IgD-negative memory B cell (primary cell): ENCODE data around the gene BNIP5. TPM values are rescaled to one million over a fixed set of nuclear protein-coding genes. Genes with fewer than 3 reads are reported as not detected.

Experiments used
- H3K27ac Mint-ChIP-seq, 3 donors: one replicate each; pipeline ENCODE4 v1.8.0; 2020 to 2022; ENCODE audit warnings: mild to moderate bottlenecking in 3 of 3, mixed read lengths in 3 of 3, moderate library complexity in 1 of 3
- H3K27me3 Mint-ChIP-seq: one replicate; pipeline ENCODE4 v1.8.0; 2021; ENCODE audit warnings: mixed read lengths
- H3K36me3 Mint-ChIP-seq: one replicate; pipeline ENCODE4 v1.8.0; 2020; ENCODE audit warnings: mild to moderate bottlenecking, mixed read lengths
- H3K4me1 Mint-ChIP-seq, 3 donors: one replicate each; pipeline ENCODE4 v1.8.0; 2020 to 2022; ENCODE audit warnings: mixed read lengths in 3 of 3, mild to moderate bottlenecking in 1 of 3
- H3K4me3 Mint-ChIP-seq, 4 donors: one replicate each; pipeline ENCODE4 v1.8.0; 2020 to 2022; ENCODE audit warnings: mild to moderate bottlenecking in 4 of 4, mixed read lengths in 4 of 4, moderate library complexity in 3 of 4
- H3K9me3 Mint-ChIP-seq, 3 donors: one replicate each; pipeline ENCODE4 v1.8.0; 2020 to 2021; ENCODE audit warnings: mixed read lengths in 3 of 3, mild to moderate bottlenecking in 1 of 3
- polyA plus RNA-seq: library from polyadenylated mRNA; unstranded; fragments of 300-500 nt; fragmentation: Illumina TruSeq; gene quantifications from one replicate; pipeline ENCODE4 v1.2.3, GENCODE V29; 2021

The BNIP5 gene
- polyA plus RNA-seq, 1 donor from 2014 or later, result not detected

DNA sequence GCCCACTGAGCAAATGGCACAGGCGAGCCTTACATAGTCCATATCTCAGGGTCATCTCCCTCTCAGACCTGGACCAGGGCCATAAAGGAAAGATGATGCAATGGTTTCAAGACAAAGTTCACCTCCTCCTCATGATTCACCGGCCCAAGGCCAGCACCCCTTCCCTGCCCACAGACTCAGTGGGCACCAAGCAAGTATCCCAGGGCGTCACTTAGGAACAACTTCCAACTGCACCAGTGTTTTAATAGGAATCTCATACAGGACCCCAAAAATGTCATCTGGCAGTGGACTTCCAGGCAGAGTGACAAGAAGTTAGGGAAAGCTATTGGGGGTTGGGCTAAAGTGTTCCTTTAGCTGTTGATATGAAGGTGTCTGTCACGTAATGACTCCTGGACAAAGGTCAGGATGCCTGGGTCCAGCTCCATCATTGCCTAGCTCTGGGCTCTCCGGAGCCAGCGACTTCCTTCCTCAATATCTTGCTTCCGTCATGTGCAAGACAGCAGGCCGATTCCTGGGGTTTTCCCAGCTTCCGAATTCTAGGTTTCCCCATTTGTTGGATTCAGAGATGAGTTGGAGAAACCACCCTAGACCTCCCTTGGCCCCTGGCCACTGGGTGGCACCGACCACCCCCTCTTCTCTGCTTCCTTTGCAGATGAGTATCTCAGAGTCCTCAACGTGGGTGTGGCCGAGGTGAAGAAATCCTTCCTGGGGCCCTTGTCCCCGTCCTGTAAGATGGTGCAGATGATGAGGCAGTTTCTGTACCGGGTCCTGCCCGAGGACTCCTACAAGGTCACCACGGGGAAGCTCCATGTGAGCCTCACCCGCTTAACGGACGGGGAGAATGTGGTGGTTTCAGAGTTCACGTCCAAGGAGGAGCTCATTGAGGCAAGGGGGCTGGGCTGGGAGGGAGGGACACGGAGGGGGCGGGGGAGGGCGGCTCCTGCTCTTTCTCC, 45.7 kb downstream of the BNIP5 start:
- Mint-ChIP-seq H3K9me3 (peaks cover 0 to 2% (median 0%) of the 10 kb centered on the region in 3 donors), H3K4me3 (no peak overlapping the region), H3K36me3 (no peaks in the 10 kb centered on the region), H3K4me1 (no peaks in the 10 kb centered on the region), H3K27me3 (peaks cover 29% of the 10 kb centered on the region), H3K27ac (no peak overlapping the region)

DNA sequence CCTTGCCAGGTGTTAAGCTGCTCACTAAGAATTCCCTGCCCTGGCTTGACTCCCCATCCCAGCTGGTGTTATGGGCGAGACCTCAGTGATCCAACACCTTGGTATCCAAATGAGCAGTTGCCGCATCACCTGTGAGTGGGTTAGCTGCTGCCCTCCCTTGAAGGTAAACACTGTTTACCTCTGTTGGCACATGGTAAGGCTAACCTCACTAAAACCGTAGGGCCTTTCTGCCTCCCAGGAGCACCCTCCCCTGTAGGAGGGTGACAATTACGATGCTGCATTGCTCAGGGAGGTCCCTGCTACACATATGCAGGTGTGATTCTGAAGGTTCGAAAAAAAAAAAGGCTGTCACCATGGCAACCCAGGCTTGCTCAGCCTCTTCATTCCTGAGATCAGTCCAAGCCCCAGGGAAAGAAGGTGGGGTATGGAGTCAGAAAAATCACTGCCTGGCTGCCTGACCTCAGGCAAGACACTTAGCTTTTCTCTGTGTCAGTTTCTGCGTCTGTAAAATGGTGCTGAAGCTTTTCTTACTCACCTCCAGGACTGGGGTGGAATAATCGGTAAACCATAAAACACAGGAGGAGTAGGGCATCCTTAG, 47.3 kb downstream of the BNIP5 start:
- peaks cover 0 to 2% (median 0%) of the 10 kb centered on the region in 3 donors for H3K4me1 Mint-ChIP-seq
- peaks cover 31% of the 10 kb centered on the region for H3K27me3 Mint-ChIP-seq
- no peaks in the 10 kb centered on the region for H3K36me3 Mint-ChIP-seq
- no peak overlapping the region for H3K4me3 Mint-ChIP-seq
- peaks cover 0 to 2% (median 0%) of the 10 kb centered on the region in 3 donors for H3K9me3 Mint-ChIP-seq
- no peak overlapping the region for H3K27ac Mint-ChIP-seq

DNA sequence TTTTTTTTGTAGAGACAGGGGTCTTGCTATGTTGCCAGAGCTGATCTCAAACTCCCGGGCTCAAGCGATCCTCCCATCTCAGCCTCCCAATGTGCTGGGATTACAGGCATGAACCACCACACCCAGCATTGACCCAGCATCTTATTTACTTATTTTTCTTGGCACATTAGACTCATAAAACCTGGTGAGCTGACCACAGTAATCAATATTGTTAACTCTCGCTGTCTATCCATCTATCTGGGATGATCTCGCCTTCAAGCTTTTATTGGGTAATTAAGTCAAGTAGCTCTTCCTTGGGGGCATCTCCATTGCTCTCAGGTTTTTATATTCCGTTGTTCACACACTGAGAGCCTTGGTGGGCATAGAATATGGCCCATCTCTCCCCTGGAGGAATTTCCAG, 49.8 kb downstream of the BNIP5 start:
- H3K27ac Mint-ChIP-seq, result no peak overlapping the region
- no peaks in the 10 kb centered on the region for H3K9me3 Mint-ChIP-seq
- peaks cover 30% of the 10 kb centered on the region for H3K27me3 Mint-ChIP-seq
- no peak overlapping the region for H3K4me3 Mint-ChIP-seq
- H3K36me3 Mint-ChIP-seq, result no peaks in the 10 kb centered on the region
- peaks cover 0 to 2% (median 0%) of the 10 kb centered on the region in 3 donors for H3K4me1 Mint-ChIP-seq

DNA sequence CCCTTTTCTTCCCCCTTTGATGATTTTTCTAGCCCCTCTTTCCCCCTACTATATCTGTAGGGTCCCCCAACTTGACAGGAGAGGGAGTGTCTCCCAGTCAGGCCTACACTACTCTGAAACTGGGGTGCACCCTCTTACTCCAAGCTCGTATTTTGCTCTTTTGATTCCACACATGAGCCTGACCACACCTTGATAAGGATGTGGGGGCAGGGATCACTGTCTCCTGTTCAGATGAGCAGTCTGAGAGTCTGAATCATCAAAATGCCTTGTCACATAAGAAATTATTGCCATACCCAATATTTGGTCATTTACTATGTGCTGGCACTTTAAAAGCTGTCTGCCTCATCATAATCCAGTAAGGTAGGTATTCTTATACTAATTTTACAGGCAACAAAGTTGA, 50.9 kb downstream of the BNIP5 start:
- peaks cover 27% of the 10 kb centered on the region for H3K27me3 Mint-ChIP-seq
- H3K27ac Mint-ChIP-seq, result no peak overlapping the region
- H3K4me3 Mint-ChIP-seq, result no peak overlapping the region
- H3K4me1 Mint-ChIP-seq, result peaks cover 0 to 5% (median 4%) of the 10 kb centered on the region in 3 donors
- no peaks in the 10 kb centered on the region for H3K36me3 Mint-ChIP-seq
- no peaks in the 10 kb centered on the region for H3K9me3 Mint-ChIP-seq

DNA sequence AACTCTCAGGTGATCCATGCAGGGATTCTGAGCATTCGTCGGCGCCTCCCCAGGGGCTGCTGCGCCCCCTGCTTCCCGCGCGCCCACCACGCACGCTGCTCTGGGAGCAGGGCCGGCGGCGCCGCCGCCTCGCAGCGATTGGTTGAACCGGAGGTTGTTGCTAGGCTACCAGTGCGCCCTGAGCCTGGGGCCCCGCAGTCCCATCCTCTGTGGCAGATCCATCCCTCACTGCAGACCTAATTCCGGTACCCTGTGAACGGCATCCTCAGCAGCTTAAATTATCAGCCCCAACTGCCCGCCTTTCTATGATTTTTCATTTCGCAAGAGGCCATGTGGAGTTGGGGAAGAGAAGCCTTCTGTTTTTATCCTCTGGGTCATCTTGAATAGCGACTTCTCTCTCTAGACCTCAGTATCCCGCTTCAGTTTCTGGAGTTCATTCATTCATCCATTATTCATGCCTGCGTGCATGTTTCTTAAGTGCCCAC, 51.5 kb downstream of the BNIP5 start:
- H3K9me3 Mint-ChIP-seq, result peaks cover 0 to 3% (median 0%) of the 10 kb centered on the region in 3 donors
- no peak overlapping the region for H3K27ac Mint-ChIP-seq
- H3K4me1 Mint-ChIP-seq, result peaks cover 0 to 11% (median 9%) of the 10 kb centered on the region in 3 donors
- no peak overlapping the region for H3K4me3 Mint-ChIP-seq
- peaks cover 26% of the 10 kb centered on the region for H3K27me3 Mint-ChIP-seq
- no peaks in the 10 kb centered on the region for H3K36me3 Mint-ChIP-seq

DNA sequence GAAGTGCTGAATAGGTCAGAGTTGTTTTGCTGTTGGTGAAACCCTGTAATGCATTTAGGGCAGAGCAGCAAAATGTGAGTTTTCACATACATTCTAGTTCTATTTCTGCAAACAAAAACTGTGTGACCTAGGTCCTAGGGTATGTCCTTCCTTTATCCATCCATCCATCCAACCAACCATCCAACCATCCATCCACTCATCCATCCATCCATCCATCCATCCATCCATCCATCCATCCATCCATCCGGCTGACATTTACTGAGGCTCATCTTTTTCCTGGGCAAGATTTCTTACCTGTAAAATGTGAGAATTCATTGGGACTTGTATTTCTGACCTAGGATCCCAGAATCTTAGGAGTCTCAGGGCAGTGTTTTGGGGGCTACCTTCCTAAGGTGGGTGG, 52.3 kb downstream of the BNIP5 start:
- Mint-ChIP-seq H3K36me3 (no peaks in the 10 kb centered on the region), H3K9me3 (peaks cover 0 to 3% (median 0%) of the 10 kb centered on the region in 3 donors), H3K4me1 (peaks cover 0 to 11% (median 10%) of the 10 kb centered on the region in 3 donors), H3K27me3 (peaks cover 26% of the 10 kb centered on the region), H3K27ac (no peak overlapping the region), H3K4me3 (no peak overlapping the region)

DNA sequence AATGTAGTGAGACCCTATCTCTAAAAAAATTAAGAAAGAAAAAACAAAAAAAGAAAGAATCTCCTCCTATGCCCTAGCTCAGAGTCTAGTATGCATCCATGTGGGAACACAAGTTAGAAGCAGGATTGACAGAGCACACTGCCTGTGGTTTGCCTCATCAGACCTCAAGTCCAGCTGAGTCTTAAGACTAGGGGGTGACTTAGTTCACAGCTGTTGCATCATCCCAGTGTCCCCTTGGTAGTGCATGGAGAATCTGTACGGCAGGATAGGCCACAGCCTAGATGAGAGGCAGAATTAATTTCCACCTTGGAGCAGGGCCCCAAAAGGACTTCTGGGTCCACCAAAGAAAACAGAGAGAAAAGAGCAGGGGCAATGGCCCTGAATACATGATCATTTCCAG, 53.1 kb downstream of the BNIP5 start:
- Mint-ChIP-seq H3K4me1 (peaks cover 0 to 11% (median 10%) of the 10 kb centered on the region in 3 donors), H3K9me3 (peaks cover 0 to 3% (median 0%) of the 10 kb centered on the region in 3 donors), H3K27me3 (peaks cover 26% of the 10 kb centered on the region)

DNA sequence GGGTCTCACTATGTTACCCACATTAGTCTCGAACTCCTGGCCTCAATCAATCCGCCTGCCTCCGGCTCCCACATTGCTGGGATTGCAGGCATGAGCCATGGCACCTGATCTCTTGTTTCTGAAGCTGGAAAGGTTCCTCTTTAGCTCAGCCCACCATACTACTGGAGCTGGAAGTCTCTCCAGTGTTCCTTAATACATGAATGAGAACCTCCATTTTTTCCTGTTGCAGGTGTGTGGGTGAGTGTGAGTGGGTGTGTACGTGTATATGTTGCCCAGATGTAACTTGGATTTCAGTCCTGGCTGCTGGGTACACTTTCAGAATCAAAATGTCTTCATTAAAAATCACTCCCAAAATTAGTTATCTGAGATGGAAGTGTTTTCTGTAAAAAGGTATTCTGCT, 55.7 kb downstream of the BNIP5 start:
- Mint-ChIP-seq H3K27ac (no peak overlapping the region), H3K27me3 (peaks cover 13% of the 10 kb centered on the region), H3K36me3 (no peaks in the 10 kb centered on the region), H3K9me3 (peaks cover 0 to 3% (median 0%) of the 10 kb centered on the region in 3 donors), H3K4me1 (peaks cover 0 to 11% (median 10%) of the 10 kb centered on the region in 3 donors), H3K4me3 (no peak overlapping the region)

More for the DNA sequence above, 53.1 kb downstream of the BNIP5 start:
- Mint-ChIP-seq H3K4me3 (no peak overlapping the region), H3K36me3 (no peaks in the 10 kb centered on the region), H3K27ac (no peak overlapping the region)

DNA sequence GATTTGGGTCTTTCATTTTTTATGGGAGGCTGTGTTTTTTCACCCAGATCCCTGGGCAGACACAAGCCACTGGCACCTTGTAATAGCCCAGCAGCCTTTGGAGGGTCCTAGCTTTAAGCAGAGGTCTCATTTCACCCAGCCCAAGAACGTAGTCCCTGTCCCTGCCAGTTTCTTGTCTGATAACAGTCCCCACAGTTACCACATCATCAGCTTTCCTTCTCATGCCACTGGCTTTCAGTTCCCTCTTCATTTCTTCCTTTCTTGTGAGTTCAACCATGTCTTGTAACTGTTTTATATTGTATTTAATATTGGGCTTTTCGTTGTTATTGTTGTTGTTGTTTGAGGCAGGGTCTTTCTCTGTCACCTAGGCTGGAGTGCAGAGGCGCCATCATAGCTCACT, 56.2 kb downstream of the BNIP5 start:
- H3K9me3 Mint-ChIP-seq, result peaks cover 0 to 3% (median 0%) of the 10 kb centered on the region in 3 donors
- H3K4me1 Mint-ChIP-seq, result peaks cover 0 to 11% (median 8%) of the 10 kb centered on the region in 3 donors
- H3K27me3 Mint-ChIP-seq, result peaks cover 7% of the 10 kb centered on the region
- H3K4me3 Mint-ChIP-seq, result peak overlapping the region in 1 of 4 donors; percentile 25
- no peaks in the 10 kb centered on the region for H3K36me3 Mint-ChIP-seq
- no peak overlapping the region for H3K27ac Mint-ChIP-seq

DNA sequence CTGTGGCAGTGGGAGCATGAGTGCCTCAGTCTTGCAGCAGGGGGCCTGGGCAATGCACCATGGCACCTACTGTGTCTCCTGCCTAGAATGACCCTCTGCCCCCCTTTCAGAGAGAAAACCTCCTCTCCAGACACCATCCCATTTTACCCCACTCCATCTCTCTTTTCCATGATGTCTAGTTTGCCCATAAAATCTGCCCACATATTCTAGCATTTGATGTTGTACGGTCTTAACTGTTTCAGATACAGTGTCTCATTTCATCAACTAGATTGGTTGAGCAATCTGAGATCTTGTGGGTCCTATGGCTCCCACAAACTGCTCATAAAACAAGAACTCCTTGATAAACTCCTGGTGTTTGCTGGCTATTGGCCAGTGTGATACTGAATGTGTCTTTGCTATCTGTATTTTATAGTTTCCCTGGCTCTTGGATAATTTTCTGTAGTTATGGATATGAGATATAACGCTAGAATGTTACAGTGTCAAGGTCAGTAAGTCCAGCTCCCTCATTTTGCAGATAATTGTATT, 58.7 kb downstream of the BNIP5 start:
- peaks cover 0 to 3% (median 0%) of the 10 kb centered on the region in 3 donors for H3K9me3 Mint-ChIP-seq
- H3K27ac Mint-ChIP-seq, result no peak overlapping the region
- H3K4me1 Mint-ChIP-seq, result peaks cover 0 to 11% (median 8%) of the 10 kb centered on the region in 3 donors
- H3K36me3 Mint-ChIP-seq, result no peaks in the 10 kb centered on the region
- no peak overlapping the region for H3K4me3 Mint-ChIP-seq
- peaks cover 4% of the 10 kb centered on the region for H3K27me3 Mint-ChIP-seq

DNA sequence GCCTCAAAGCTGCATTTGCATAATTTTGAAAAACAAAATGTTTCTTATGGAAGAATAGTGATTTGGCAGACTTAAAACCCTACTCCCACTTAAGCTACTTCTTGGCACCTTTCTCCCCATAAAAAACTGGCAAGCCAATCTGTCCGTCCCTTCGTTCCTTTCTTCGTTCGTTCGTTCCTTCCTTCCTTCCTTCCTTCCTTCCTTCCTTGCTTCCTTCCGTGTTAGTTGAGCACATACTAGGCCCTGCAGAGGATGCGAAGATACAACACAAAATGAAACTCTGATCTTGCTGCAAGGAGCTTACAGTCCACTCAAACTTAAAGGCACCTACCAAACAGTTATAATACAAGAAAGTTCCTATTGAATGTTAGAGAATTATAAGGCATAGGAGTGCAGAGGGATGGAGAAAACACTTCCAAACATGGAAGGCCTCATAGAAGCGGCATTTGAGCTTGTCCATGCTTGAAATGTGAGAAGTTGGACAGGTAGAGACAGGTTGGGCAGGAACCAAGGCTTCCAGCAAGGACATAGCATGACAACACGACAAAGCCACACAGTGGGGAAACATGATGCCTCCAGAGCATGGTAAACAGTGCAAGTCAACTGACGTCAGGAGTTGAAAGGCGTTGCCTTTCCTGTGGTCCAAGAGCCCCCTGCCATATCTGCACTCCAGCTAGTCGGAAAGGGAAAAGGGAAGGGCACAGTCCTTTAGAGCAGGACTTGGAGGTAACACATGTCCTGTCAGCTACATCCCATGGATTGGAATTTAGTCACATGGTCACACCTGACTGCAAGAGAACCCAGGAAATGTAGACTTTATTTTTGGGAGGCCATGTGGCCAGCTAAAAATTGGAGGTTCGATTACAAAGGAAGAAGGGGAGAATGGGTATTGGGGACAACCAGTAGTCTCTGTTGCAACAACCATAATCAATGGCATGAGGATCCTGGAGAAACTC, 59.8 kb downstream of the BNIP5 start:
- peaks cover 0 to 3% (median 0%) of the 10 kb centered on the region in 3 donors for H3K9me3 Mint-ChIP-seq
- no peak overlapping the region for H3K27ac Mint-ChIP-seq
- H3K27me3 Mint-ChIP-seq, result peaks cover 4% of the 10 kb centered on the region
- peaks cover 0 to 11% (median 8%) of the 10 kb centered on the region in 3 donors for H3K4me1 Mint-ChIP-seq
- peaks cover 2% of the 10 kb centered on the region for H3K36me3 Mint-ChIP-seq
- no peak overlapping the region for H3K4me3 Mint-ChIP-seq

DNA sequence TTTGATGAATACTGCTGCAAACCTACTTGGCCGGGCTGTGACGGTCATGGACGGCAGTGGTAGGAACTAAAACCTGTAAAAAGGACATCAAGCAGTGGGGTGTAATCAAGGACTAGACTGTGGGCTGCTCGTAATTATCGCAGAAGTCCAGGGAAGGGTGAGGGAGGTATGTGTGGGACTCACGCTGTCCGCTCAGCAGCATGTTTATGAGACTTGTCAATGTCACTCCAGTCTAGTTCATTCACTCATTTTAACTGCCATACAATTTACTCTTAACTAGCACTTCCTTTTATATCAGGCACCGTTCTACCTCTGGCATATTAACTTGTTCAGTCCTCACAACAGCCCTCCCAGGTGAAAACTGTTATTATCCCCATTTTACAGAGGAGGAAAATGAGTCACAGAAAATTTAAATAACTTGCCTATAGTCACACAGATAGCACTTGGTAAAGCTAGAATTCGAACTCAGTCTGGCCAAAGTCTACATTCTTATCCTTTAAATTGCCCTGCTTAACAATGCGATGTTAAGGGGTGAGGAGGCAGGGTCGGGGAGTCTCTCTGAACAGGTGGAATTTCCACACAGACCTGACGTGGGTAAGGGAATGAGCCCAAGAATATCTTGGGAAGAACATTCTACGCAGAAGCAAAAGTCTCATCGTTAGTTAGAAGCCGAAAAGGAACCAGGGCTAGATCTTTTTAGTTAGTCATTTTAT, 62.7 kb downstream of the BNIP5 start:
- Mint-ChIP-seq H3K4me3 (no peak overlapping the region), H3K36me3 (peaks cover 2% of the 10 kb centered on the region), H3K9me3 (no peaks in the 10 kb centered on the region), H3K27ac (no peak overlapping the region), H3K27me3 (peaks cover 10% of the 10 kb centered on the region), H3K4me1 (peaks cover 0 to 3% (median 0%) of the 10 kb centered on the region in 3 donors)

DNA sequence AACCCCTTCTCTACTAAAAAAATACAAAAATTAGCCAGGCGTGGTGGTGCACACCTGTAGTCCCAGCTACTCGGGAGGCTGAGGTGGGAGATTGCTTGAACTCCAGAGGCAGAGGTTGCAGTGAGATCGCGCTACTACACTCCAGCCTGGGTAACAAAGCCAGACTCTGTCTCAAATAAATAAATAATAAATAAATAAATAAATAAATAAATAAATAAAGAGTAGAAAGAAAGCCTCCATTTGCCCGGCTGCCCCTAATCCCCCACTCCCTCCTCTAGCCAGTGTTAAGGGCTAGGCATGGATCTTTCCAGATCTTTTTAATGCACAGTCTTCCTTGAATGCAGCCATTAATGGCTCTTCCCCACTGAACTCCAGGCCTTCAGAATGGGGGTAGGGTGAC, 63.6 kb downstream of the BNIP5 start:
- H3K4me1 Mint-ChIP-seq, result peaks cover 0 to 3% (median 0%) of the 10 kb centered on the region in 3 donors
- H3K4me3 Mint-ChIP-seq, result no peak overlapping the region
- peaks cover 12% of the 10 kb centered on the region for H3K27me3 Mint-ChIP-seq
- peaks cover 2% of the 10 kb centered on the region for H3K36me3 Mint-ChIP-seq
- no peaks in the 10 kb centered on the region for H3K9me3 Mint-ChIP-seq
- no peak overlapping the region for H3K27ac Mint-ChIP-seq

DNA sequence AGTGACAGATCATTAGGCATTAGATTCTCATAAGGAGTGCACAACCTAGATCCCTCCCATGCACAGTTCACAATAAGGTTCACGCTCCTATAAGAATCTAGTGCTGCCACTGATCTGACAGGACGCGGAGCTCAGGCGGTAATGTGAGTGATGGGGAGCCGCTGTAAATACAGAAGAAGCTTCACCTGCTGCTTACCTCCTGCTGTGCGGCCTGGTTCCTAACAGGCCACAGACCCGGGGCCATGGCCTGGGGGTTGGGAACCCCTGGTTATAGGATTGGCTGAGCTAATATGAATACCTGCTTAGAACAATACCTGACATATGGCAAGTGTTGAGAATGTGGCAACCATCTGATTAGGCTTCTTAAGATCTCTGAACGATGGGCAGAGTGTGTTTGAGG, 64.5 kb downstream of the BNIP5 start:
- Mint-ChIP-seq H3K36me3 (peaks cover 5% of the 10 kb centered on the region), H3K27me3 (peaks cover 12% of the 10 kb centered on the region), H3K27ac (no peak overlapping the region), H3K4me1 (peaks cover 0 to 3% (median 0%) of the 10 kb centered on the region in 3 donors), H3K9me3 (no peaks in the 10 kb centered on the region), H3K4me3 (no peak overlapping the region)
